ENCODE results near the gene TSPAN19. TPM values are rescaled to one million over a fixed set of nuclear protein-coding genes. Genes with fewer than 3 reads are reported as not detected.
A peak's percentile ranks its signal among the peaks of the same experiment; 100 is the strongest.

TSPAN19 gene
- total and polyA plus RNA-seq, 2 donors (not counting 3 experiments of a cell fraction or from before 2014, with no cell fraction given): not detected

DNA sequence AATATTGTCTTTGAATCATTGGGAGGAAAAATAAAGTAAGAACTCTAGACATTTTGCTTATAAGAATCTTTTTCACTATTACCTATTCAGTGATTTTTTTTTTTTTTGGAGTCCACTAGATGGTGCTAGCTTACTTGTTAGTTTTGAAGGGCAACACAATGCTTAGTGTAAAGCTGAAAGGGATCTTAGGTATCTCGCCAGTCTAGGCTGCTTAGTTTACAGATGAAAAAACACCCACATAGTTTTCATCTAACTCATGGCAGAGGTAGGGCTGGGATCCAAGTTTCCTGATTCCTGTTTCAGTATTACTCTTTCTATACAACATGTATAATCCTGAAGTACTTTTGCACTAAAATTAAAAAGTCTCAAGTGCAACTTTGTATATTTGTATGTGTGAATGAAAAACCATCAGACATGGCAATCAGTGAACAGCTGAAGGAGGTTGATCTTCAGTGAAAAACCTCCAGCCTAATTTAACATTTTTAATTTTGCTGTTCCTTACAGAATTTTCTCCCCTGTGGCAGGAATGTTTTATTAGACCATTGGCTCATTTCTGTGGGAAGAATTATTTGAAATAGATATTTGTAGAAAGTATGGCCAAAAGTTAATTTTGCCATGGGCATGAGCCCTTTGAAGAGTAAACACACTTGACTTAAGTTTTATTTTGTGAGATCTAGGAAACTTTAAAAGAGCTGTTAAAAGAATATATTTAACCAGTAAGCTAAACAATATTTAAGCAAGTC is 40.8 kb upstream of the TSPAN19 start:
- H3K79me2 ChIP-seq (ENCODE audit: control insufficient read depth, insufficient read depth, low read length): no peaks in the 10 kb centered on the region
- BruUV-seq (replicated peaks): no TSS peak
- H3K9me3 ChIP-seq (replicated peaks; ENCODE audit: control insufficient read depth, insufficient read depth, low read length): no peaks in the 10 kb centered on the region
- TF ChIP-seq GATA2 (IDR thresholded peaks at IDR 0.05; ENCODE audit: insufficient read depth, insufficient read length, low read depth, low read length) (no peak), POLR2AphosphoS5 (IDR thresholded peaks at IDR 0.05; ENCODE audit: insufficient read depth, low read depth, low read length) (no peak), FOS (IDR thresholded peaks at IDR 0.05; ENCODE audit: borderline replicate concordance, insufficient read depth, low read length) (peak; percentile 4), EZH2 (IDR thresholded peaks at IDR 0.05; ENCODE audit: borderline replicate concordance, low read depth, low read length, severe bottlenecking) (no peak), JUN (IDR thresholded peaks at IDR 0.05; ENCODE audit: borderline replicate concordance, insufficient read depth, insufficient read length, low read depth) (no peak), POLR2A (IDR thresholded peaks at IDR 0.05; ENCODE audit: low read depth, low read length) (no peak), MYC (IDR thresholded peaks at IDR 0.05; ENCODE audit: low read depth, low read length) (no peak)
- TF ChIP-seq, protein P1, sequence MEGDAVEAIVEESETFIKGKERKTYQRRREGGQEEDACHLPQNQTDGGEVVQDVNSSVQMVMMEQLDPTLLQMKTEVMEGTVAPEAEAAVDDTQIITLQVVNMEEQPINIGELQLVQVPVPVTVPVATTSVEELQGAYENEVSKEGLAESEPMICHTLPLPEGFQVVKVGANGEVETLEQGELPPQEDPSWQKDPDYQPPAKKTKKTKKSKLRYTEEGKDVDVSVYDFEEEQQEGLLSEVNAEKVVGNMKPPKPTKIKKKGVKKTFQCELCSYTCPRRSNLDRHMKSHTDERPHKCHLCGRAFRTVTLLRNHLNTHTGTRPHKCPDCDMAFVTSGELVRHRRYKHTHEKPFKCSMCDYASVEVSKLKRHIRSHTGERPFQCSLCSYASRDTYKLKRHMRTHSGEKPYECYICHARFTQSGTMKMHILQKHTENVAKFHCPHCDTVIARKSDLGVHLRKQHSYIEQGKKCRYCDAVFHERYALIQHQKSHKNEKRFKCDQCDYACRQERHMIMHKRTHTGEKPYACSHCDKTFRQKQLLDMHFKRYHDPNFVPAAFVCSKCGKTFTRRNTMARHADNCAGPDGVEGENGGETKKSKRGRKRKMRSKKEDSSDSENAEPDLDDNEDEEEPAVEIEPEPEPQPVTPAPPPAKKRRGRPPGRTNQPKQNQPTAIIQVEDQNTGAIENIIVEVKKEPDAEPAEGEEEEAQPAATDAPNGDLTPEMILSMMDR (IDR thresholded peaks at IDR 0.05; ENCODE audit: extremely low read depth in 1 of 2, insufficient read depth in 1 of 2, low read depth in 1 of 2, low read length in 2 of 2): peak; percentile 27 to 33
- TF ChIP-seq, protein P2, sequence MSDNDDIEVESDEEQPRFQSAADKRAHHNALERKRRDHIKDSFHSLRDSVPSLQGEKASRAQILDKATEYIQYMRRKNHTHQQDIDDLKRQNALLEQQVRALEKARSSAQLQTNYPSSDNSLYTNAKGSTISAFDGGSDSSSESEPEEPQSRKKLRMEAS (IDR thresholded peaks at IDR 0.05; ENCODE audit: insufficient read depth, insufficient read length): no peak
- H3K4me1 ChIP-seq (ENCODE audit: control insufficient read depth, extremely low read depth, insufficient read depth, low read length): no peaks in the 10 kb centered on the region
- no peak overlapping the region for H3K9ac ChIP-seq (replicated peaks; ENCODE audit: extremely low read depth, insufficient read depth, low read length)
- H3K4me2 ChIP-seq (ENCODE audit: insufficient read depth, low read length): no peak overlapping the region
- H2AFZ ChIP-seq (ENCODE audit: low read depth, low read length): peak overlapping the region; percentile 28
- dilution Hi-C loops (cut with MboI; ENCODE audit: extremely low pct_ligation_motif_present, low sequenced_read_pairs): no loop called here
- DNase-seq (ENCODE audit: low read depth, low spot score) (peak; percentile 87), FAIRE-seq (peak; percentile 79)
- ChIA-PET POLR2A (interaction anchor here (1.1 kb wide), 1 partner anchor 372 kb away, joined by 3 read pairs; no protein-coding TSS in a partner anchor), CTCF (interaction anchor here (0.6 to 3.9 kb wide), 32 partner anchors 12 to 874 kb away, joined by 3 to 79 read pairs (median 4); no protein-coding TSS in a partner anchor)
- H3K4me3 ChIP-seq (replicated peaks in 1 of 3; ENCODE audit: insufficient read depth in 1 of 3, low read depth in 1 of 3, low read length in 3 of 3): no peak overlapping the region
- no peaks in the 10 kb centered on the region for H3K27me3 ChIP-seq (ENCODE audit: control insufficient read depth in 2 of 2, insufficient read depth in 2 of 2, low read length in 2 of 2)
- H3K9me1 ChIP-seq (replicated peaks; ENCODE audit: control insufficient read depth, extremely low read depth, insufficient read depth, low read length): no peaks in the 10 kb centered on the region
- intact Hi-C loops (cut with micrococcal nuclease): loop anchor here (1.0 to 5.0 kb wide), 4 partner anchors 78 to 843 kb away; no protein-coding TSS in a partner anchor
- H3K27ac ChIP-seq (ENCODE audit: insufficient read depth, low read depth, low read length): no peak overlapping the region
- no peaks in the 10 kb centered on the region for H3K36me3 ChIP-seq (ENCODE audit: control insufficient read depth in 2 of 2, extremely low read depth in 1 of 2, insufficient read depth in 2 of 2, low read length in 2 of 2)
- no peaks in the 10 kb centered on the region for H4K20me1 ChIP-seq (replicated peaks; ENCODE audit: control insufficient read depth, extremely low read depth, insufficient read depth, low read length)
